COLO668 (cell line): Measurements from ENCODE around the gene EFNA1.

Experiments
- DNase-seq: peaks from one replicate; lab custom pipeline; 2025; ENCODE audit not compliant: unreplicated experiment; lab: John Stamatoyannopoulos, UW

The EFNA1 gene

GRCh38 chr1:155173478-155174323 lies 46.0 kb downstream of the EFNA1 start, which contains the start of gene TRIM46:
TSS of gene TRIM46 (plus strand) at chr1:155173849. CDS start at chr1:155173967, 118 bp downstream.
- peak; percentile 88 for DNase-seq

GRCh38 chr1:155174324-155175280 lies 46.9 kb downstream of the EFNA1 start:
- DNase-seq = peak; percentile 88

DNA sequence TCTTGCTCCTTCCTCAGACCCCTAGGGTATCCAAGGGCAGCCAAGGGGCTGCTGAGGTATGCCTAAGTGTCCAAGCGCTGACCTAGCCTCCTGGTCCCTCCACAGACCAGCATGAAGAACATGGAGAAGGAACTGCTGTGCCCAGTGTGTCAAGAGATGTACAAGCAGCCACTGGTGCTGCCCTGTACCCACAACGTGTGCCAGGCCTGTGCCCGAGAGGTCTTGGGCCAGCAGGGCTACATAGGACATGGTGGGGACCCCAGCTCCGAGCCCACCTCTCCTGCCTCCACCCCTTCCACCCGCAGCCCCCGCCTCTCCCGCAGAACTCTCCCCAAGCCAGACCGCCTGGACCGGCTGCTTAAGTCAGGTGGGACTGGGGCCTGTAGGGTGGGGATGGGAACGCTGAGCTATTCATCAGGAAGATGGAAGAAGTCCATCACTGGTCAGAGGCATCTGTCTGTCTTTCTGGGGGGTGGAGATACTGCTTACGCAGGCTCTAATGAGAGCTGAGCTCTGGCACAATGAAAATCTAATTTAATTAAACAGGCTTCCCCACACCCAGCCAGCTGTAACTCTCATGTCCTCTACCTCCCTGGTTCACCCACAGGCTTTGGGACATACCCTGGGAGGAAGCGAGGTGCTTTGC lies 47.7 kb downstream of the EFNA1 start:
- peak; percentile 62 for DNase-seq

GRCh38 chr1:155175927-155176371 lies 48.3 kb downstream of the EFNA1 start:
- DNase-seq = peak; percentile 88

GRCh38 chr1:155176544-155177071 lies 48.9 kb downstream of the EFNA1 start:
- peak; percentile 96 for DNase-seq

- DNase-seq = no peak
Measured at GRCh38 chr1:155177192-155177917, 49.7 kb downstream of the EFNA1 start.

DNA sequence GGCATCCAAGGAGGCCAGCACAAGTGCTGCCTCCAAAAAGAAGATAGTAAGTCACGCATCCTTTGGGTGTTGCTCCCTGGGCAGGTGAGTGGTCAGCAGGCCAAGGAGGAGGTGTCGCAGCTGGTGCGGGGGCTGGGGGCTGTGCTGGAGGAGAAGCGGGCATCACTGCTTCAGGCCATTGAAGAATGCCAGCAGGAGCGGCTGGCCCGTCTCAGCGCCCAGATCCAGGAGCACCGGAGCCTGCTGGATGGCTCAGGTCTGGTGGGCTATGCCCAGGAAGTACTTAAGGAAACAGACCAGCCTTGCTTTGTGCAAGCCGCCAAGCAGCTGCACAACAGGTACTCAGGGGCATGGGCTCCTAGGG lies 50.2 kb downstream of the EFNA1 start:
- DNase-seq = no peak

DNA sequence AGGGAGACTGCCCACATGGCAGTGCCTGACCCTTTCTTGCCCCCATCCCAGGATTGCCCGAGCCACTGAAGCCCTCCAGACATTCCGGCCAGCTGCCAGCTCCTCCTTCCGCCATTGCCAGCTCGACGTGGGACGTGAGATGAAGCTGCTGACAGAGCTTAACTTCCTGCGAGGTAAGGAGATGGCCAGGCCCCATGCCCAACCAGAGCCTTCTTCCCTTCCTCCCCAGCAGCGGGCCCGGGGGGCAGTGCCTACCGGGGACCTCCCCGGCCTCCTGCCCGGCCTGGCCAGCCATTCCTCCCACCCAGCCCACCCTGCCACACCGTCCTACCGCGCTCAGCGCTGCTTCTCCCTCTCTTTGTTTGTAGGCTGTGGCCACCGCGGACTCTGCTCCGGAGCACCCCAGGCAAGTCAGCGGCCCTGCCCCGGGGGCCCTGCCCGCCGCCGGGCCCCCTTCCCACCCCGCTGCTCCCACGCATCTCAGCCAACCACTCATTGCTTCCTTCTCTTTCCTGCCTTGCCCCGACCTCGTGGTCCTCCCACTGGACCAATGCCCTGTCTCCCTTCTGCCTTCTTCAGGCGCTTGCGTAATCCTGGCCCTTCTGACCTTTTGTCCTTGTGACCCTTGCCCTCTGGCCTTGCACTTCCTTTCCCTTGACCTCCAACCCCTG lies 50.9 kb downstream of the EFNA1 start:
- DNase-seq = no peak

DNA sequence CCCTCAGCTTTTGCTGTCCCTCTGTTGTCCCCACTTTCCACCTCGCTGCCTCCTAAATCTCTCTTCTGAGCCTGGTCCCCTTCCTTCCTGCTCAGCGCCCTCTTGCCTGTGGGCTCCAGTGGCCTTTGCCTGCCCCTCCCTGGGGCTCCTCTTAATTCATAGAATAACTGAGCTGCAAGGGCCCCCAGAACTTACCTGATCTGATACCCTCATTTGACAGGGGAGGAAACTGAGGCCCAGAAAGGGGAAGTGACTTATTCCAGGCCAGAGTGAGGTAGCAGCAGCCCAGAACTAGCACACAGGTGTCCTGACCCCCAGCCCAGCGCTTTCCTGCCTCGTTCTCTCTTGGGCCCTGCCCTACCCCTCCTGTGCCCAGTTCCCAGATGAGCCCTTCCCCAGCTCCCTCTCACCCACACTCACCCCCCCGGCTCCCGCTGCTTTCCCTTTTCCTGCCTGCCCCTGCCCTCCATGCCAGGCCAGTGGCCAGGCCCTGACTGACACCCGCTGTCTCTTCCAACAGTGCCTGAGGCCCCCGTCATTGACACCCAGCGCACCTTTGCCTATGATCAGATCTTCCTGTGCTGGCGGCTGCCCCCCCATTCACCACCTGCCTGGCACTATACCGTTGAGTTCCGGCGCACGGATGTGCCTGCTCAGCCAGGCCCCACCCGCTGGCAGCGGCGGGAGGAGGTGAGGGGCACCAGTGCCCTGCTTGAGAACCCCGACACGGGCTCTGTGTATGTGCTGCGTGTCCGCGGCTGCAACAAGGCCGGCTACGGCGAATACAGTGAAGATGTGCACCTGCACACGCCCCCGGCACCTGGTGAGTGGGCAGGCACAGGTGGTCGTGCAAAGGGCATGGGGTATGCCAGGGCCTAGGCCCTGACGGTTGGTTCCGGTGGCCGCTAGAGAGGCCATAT lies 51.7 kb downstream of the EFNA1 start:
- no peak for DNase-seq

DNA sequence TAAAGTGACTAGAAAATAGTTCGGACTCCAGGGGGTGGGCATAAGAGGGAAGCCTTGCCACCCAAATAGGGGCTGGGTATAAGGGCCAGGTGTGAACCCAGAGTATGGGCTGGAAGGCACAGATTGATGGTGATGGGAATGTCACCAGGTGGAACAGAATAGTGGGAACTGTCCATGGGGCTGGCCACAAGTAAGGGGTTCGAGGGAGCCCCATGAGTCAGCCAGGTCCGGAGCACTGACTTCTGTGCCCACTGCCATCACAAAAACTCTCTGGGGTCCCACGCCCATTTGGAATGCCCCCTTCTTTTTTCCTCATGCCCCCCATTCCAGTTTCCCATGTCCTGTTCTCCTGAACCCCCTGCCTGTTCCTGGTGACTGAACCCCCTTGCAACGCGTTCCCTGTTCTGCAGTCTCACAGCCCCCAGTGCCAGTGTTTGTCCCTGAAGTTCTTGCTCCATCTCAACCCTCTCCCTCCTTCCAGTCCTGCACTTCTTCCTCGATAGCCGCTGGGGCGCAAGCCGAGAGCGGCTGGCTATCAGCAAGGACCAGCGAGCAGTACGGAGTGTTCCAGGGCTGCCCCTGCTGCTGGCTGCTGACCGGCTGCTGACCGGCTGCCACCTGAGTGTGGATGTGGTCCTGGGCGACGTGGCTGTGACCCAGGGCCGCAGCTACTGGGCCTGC lies 53.8 kb downstream of the EFNA1 start:
- DNase-seq = no peak

DNA sequence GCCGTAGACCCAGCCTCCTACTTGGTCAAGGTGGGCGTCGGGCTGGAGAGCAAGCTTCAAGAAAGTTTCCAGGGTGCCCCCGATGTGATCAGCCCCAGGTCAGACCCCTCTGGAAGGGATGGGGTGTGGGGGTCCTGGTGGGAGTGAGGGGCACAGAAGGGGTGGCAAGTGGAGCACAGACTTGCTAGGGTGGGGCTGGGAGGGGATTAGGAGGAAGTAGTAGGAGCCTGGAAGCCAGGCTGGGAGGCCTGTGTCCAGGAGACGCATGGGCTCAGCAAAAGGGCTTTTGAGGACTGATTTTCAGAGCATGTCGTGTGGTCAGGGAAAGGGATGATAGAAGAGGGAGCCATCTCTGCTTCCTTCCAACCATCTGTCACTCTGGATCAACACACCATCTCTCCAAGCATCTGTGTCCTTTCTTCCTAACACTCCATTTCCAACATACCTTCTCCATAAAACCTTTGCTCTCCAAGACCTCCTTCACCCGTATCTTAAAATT lies 54.4 kb downstream of the EFNA1 start:
- no peak for DNase-seq

DNA sequence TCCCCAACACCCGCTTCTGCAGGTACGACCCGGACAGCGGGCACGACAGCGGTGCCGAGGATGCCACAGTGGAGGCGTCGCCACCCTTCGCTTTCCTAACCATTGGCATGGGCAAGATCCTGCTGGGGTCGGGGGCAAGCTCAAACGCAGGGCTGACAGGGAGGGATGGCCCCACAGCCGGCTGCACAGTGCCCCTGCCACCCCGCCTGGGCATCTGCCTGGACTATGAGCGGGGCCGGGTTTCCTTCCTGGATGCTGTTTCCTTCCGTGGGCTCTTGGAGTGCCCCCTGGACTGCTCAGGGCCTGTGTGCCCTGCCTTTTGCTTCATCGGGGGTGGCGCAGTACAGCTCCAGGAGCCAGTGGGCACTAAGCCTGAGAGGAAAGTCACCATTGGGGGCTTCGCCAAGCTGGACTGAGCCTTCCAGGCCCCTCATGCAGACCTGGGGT lies 56.1 kb downstream of the EFNA1 start:
- no peak for DNase-seq

DNA sequence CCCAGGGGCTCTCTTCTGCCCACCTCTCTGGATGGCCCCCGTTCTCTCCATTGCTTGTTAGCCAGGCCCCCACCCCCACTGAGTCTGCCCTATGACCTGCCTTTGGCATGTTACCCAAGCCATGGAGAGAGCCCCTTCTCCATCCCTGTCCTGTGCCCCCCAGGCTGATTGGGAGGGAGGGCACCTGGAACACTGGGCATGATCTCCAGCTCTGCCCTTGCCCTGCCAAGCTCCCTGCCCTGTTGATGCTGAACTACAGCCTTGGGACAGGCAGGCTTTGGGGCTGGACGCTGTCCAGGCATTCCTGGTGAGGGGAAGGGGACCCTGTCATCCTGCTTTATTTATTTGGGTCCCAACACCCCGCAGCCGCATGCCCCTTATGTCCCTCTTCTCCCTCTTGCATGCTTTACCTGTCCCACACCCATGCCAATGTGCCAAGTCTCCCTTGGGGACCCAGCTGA lies 56.7 kb downstream of the EFNA1 start:
- DNase-seq = no peak
